Measurements from ENCODE around the gene APBA2.

DNA sequence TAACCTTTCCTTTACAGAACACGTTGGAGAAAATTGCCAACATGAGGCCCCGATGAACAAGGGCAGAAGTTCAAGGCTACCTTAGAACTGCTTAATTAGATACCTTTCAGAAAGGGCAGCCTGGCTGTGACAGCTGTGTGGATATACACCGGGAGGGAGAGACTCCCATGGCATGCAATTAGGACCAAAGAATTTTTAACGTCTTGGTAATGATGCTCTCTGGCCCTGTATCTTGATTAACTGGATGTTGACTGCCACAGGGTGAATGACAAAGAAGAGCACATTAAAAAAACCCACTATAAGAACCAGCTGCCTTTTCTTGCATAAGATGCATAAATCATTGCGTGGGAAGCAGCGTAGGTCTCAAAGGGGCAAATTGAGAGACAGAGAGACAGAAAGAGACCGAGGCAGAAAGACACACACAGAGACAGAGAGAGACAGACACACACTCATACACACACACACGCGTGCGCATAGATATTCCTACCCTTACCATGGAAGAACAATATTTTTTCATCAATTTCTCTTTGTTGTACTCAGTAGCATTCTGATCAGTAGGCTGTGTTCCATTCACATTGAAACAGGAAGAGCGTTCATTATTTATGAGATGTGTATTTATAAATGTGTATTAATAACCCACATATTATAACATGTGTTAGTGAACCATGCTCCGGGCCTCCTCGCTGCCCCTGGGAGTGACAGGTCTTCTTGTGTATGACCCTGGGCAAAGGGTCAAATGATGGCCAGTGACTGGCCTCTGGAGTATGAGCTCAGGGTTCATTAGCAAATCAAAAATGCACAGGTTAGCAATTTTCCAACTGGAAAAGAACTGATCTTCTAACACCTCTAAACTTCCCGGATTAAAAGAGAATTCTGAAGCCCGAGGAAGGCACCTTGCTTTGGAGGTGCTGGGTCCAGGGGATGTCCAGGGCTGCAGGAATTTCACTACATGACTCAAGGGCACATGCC is 265.0 kb downstream of the APBA2 start:
- TF ChIP-seq, protein P1, sequence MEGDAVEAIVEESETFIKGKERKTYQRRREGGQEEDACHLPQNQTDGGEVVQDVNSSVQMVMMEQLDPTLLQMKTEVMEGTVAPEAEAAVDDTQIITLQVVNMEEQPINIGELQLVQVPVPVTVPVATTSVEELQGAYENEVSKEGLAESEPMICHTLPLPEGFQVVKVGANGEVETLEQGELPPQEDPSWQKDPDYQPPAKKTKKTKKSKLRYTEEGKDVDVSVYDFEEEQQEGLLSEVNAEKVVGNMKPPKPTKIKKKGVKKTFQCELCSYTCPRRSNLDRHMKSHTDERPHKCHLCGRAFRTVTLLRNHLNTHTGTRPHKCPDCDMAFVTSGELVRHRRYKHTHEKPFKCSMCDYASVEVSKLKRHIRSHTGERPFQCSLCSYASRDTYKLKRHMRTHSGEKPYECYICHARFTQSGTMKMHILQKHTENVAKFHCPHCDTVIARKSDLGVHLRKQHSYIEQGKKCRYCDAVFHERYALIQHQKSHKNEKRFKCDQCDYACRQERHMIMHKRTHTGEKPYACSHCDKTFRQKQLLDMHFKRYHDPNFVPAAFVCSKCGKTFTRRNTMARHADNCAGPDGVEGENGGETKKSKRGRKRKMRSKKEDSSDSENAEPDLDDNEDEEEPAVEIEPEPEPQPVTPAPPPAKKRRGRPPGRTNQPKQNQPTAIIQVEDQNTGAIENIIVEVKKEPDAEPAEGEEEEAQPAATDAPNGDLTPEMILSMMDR (IDR thresholded peaks at IDR 0.05) = no peak
- TF ChIP-seq EZH2 (IDR thresholded peaks at IDR 0.05) (no peak), EZH2phosphoT487 (IDR thresholded peaks at IDR 0.05) (no peak)
